Pons (tissue), 1 donor: Measurements from ENCODE around the gene GUCY2D.
"Not testable (repeated sequence)": the region's sequence is repeated elsewhere in the genome, so short reads cannot be mapped to it uniquely, and the experiment has no call there.

Experiments
- DNase-seq: peaks from one replicate; pipeline ENCODE4 v3.0.0-alpha.2; 2016; ENCODE audit warnings: low spot score

GUCY2D gene

GRCh38 chr17:8016632-8017424, 14.4 kb downstream of the GUCY2D start:
- DNase-seq, result peak; percentile 41

GRCh38 chr17:8018436-8018835, 16.0 kb downstream of the GUCY2D start:
- no peak for DNase-seq

- no peak for DNase-seq
These were observed 16.8 kb downstream of the GUCY2D start for GRCh38 chr17:8019166-8019565.

GRCh38 chr17:8019665-8020650, 17.5 kb downstream of the GUCY2D start:
- DNase-seq, result no peak

GRCh38 chr17:8020776-8021564, 18.6 kb downstream of the GUCY2D start:
- DNase-seq, result no peak

GRCh38 chr17:8021565-8022359, 19.3 kb downstream of the GUCY2D start:
- DNase-seq, result no peak

GRCh38 chr17:8022360-8023003, 20.1 kb downstream of the GUCY2D start:
- no peak for DNase-seq

- DNase-seq, result not testable (repeated sequence)
These were observed 21.7 kb downstream of the GUCY2D start for GRCh38 chr17:8024161-8024560.

- no peak for DNase-seq
These were observed 22.9 kb downstream of the GUCY2D start for GRCh38 chr17:8025176-8025911.

GRCh38 chr17:8029121-8029520, 26.7 kb downstream of the GUCY2D start:
- DNase-seq, result no peak

- DNase-seq, result no peak
These were observed 28.8 kb downstream of the GUCY2D start for GRCh38 chr17:8031261-8031661.

GRCh38 chr17:8031950-8032349, 29.5 kb downstream of the GUCY2D start:
- DNase-seq, result no peak

GRCh38 chr17:8032442-8032841, 30.0 kb downstream of the GUCY2D start:
- DNase-seq, result no peak

GRCh38 chr17:8038954-8039610, 36.7 kb downstream of the GUCY2D start, which contains the start of gene ALOX15B:
ALOX15B (plus strand) TSS chr17:8039059; CDS start chr17:8039156, 97 bp downstream.
- DNase-seq, result no peak

- DNase-seq, result no peak
These were observed 37.3 kb downstream of the GUCY2D start for GRCh38 chr17:8039611-8040168.

- peak; percentile 65 for DNase-seq
These were observed 39.0 kb downstream of the GUCY2D start for GRCh38 chr17:8041249-8041928.

GRCh38 chr17:8041979-8042378, 39.6 kb downstream of the GUCY2D start:
- no peak for DNase-seq
